Inflammatory macrophage treated with lipopolysaccharide for 1 hour (primary cell): Measurements from ENCODE around the gene NRAS.

Experiments used
- DNase-seq, 2 donors: peaks; one replicate each; pipeline ENCODE4 v3.0.0-alpha.2; 2020 to 2022

NRAS gene

DNA sequence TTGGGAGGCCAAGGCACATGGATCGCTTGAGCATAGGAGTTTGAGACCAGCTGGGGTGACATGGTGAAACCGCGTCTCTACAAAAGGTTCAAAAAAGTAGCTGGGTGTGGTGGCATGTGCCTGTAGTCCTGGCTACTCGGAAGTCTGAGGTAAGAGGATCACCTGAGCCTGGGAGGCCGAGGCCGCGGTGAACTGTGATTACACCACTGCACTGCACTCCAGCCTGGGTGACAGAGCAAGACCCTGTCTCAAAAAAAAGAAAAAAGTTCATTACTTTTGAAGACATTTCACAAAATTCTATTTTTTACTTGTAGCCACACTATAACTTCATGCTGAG, 44.7 kb downstream of the NRAS start:
- DNase-seq: no peak

DNA sequence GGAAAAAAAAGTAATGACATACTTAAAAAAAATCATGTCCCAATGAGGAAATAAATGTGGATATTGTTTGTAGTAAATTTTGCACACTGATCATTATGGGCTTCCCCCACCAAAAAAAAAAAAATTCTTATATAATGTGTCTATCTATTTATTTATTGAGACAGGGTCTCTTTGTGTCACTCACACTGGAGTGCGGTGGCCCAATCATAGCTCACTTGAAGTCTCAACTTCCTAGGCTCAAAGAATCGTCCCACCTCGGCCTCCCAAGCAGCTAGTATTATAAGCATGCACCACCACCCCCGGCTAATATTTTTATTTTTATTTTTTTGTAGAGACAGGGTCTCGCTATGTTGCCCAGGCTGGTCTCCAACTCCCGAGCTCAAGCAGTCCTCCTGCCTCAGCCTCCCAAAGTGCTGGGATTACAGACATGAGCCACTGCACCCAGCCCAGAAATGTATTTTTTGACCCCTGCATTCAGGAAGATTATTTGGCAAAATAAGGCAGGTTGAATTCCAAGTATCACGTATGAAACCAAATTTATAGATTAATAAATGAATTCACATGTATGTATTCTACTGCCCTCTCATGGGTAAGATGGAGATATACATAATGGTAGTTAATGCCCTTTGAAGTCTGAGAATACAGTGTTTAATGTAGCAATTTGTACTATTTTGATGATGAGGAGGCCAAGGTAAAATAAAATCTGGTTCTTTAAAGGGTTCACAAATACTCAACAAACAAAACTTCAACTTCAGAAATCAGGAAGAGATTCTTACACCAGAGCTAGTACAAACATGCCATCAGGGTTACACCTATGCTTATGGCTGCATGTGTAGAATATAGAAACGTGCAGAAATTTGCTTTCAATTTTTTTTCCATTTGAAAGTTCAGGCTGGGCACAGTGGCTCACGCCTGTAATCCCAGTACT, 45.3 kb downstream of the NRAS start:
- no peak for DNase-seq

DNA sequence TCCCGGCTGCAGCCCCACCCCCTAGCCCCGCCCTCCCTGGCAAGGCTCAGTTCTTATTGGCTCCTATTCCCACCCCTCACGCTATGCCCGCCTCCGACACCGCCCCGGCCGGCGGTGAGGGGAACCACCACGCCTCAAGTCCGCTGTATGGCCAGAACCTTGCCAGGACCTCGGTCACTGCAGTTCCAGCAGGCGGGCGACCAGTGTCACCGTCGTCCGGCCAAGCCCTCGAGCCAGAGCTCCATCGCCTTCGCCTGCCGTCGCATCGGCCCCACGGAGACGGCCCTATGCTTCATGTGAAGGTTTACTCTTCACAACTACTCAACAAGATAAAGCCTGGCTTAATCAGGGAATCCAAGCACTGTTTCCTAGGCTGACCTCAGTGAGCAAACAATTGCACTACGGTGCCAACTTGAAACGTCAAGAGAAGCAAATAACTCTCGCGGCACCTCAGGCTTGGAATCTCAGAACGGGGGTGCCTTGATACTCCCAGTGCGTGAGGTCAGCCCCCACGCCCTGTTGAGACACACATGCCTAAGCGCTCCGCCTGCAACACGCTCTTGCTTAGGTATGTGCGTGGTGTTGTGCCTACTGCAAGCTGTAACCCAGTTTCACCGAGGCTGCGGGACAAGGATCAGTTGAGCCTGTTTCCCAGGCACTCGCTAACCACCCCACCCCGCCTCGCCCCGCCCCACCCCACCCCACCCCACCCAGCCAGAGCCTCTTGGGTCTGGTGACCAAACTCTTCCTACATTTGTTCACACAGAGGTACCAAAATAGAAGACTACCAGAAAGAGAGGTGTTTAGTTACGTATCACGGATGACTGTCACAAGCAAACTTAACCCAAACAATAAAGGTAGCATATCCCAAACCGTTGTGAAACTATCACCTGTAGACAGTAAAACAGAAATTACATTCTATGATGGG, 46.2 kb downstream of the NRAS start:
- peak; percentile 88 to 94 for DNase-seq

DNA sequence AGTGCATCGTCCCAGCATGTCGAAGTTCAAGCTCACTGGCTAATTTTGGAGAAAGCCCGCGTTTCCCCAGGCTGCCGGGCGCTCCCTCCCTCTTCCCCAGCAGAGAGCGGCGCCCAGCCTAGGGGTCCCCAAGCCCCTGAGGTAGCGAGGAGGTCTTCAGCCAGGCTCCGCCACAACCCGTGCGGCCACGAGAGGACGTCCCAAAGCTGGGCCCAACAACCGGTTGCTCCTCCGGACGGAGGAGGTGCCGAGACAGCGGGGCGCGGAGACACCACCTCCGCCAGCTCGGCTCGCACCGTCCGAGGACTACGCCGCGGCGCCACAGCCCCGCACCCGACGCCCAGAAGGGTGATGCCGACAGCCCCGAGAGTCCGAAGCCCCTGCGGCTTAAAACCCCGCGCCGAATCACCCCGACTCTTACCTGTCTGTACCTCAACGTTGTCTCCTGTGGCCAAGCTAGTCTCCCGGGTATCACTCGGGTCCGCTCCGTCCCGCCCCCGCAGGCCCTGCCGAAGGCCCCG, 46.9 kb downstream of the NRAS start, which contains the start of gene DENND2C:
TSS of gene DENND2C (minus strand) at position 488 of the 521 bp plus-strand sequence. CDS start 44,065 bp downstream, outside the sequence.
- no peak for DNase-seq

DNA sequence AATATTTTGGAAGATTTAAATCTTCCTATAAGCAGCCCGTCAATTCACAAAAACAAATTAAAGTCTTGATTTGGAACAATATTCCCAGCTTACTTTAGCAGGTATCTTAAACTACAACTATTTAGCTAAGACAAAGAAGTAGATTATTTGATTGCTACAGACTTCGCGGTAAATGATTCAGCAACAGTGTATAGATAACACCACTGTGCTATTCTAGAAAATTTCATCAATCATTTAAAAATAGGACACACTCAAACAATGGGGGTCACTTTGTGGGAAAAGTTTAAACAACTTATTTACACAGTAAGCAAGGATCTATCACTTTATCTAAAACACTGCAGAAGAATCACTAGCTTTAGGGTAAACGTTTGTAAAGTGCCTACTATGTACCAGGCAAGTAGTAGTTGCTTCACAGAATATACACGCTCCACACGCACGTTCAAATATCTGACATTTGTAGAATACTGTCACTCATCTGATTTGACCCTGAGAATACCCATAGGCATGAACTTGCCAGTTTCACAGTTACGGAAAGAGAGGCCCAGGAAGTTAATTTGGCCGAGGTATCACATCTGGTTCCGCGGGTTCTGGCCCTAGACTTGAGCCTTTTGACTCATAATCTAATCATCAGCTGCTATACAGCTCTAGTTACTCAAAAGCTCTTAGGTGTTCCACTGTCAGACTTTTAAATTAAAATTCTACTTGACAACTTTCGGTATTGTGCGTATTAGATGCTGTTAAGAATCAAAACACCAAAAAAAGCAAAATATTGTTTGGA, 47.6 kb downstream of the NRAS start:
- DNase-seq: no peak

DNA sequence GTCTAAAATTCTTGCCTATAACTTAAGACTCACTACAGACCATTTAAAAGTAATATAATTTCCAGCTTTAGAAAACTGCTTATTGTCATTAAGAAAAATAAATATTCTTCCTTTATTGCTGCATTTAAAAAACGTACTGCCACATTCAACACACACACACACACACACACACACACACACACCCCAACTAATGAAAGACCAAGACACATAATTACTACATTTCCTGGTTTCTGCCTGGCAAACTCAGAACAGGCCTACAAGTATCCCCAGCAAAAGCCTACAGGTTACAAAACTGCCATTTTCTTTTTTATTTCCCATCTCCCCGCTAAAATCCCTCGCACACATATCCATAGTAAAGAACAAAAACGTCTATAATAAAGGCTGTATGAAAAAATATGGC, 48.2 kb downstream of the NRAS start:
- DNase-seq: no peak

DNA sequence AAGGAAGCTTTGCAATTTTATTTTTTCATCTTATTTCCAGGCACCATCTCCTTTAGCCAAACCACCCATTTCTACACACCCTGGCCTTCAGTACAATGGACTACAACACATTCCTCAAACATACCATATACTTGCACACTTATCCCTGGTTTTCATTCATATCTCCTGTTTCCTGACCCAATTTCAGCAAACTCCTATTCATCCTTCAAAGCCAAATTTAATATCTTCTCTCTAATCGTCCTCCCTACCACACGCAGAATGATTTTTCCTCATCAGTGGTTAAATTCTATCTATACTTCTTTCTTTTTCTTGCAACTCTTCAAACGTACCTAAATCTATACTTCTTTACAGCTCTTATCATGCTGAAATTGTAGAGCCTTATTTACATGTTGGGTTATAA, 49.6 kb downstream of the NRAS start:
- DNase-seq: no peak

DNA sequence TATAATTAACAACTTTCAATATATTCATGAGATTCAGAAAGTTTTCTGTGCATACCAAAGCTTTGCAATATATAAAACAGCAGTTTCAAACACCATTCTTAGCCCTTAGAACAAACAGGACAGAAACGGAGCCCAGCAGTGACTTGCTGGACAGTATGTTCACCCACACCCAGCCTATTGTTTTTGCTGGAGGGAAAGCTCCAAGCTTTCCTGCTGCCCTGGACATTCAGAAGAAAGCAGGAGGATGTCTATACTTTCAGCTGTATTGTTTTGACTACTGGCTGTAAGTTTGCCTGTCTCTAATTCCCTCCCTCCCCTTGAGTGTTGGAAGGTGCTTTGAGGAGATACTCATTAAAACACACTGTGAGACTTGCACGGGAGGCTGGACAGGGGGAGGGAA, 56.3 kb downstream of the NRAS start:
- no peak for DNase-seq
